H54 (cell line): ENCODE results near the gene TMEM94.
"Not testable (repeated sequence)": the region's sequence is repeated elsewhere in the genome, so short reads cannot be mapped to it uniquely, and the experiment has no call there.

Experiments
- DNase-seq: peaks from one replicate; pipeline ENCODE4 v3.0.0; 2011; ENCODE audit warnings: low spot score, mixed read lengths; ENCODE audit not compliant: insufficient read length
- FAIRE-seq: peaks from 3 replicates; lab custom pipeline; 2011; peaks lifted over from hg19 to GRCh38; lab: Jason Lieb, UNC
- POLR2A ChIP-seq: IDR thresholded peaks from 2 replicates; pipeline ENCODE4 v1.6.1; 2011; ENCODE audit warnings: low read depth, mild to moderate bottlenecking, low read length

TMEM94 gene

GRCh38 chr17:75433218-75433783 lies 23.1 kb upstream of the TMEM94 start:
- no peak for DNase-seq

GRCh38 chr17:75434433-75434832 lies 22.0 kb upstream of the TMEM94 start:
- FAIRE-seq, DNase-seq: not testable (repeated sequence)

More at GRCh38 chr17:75433218-75433783, 23.1 kb upstream of the TMEM94 start:
- no peak for TF ChIP-seq POLR2A
- no peak for FAIRE-seq

- FAIRE-seq, DNase-seq: not testable (repeated sequence)
These were observed 19.0 kb upstream of the TMEM94 start for GRCh38 chr17:75437404-75437803.

- DNase-seq (no peak), FAIRE-seq (no peak)
- TF ChIP-seq POLR2A = no peak
These were observed 17.1 kb upstream of the TMEM94 start for GRCh38 chr17:75439287-75439686.

- no peak for TF ChIP-seq POLR2A
- DNase-seq (no peak), FAIRE-seq (no peak)
These were observed 15.5 kb upstream of the TMEM94 start for GRCh38 chr17:75440738-75441448.

GRCh38 chr17:75442168-75443103 lies 14.0 kb upstream of the TMEM94 start:
- DNase-seq = no peak
- FAIRE-seq = no peak
- no peak for TF ChIP-seq POLR2A

GRCh38 chr17:75445296-75445695 lies 11.1 kb upstream of the TMEM94 start:
- no peak for TF ChIP-seq POLR2A
- no peak for FAIRE-seq
- no peak for DNase-seq

- not testable (repeated sequence) for DNase-seq, FAIRE-seq
These were observed 10.5 kb upstream of the TMEM94 start for GRCh38 chr17:75445896-75446295.

- DNase-seq = no peak
These were observed 8.2 kb upstream of the TMEM94 start for GRCh38 chr17:75447951-75448856.

GRCh38 chr17:75450270-75450669 lies 6.2 kb upstream of the TMEM94 start:
- no peak for DNase-seq
- FAIRE-seq = no peak
- no peak for TF ChIP-seq POLR2A

More at GRCh38 chr17:75447951-75448856, 8.2 kb upstream of the TMEM94 start:
- TF ChIP-seq POLR2A = no peak
- no peak for FAIRE-seq

GRCh38 chr17:75454193-75454592 lies 2.2 kb upstream of the TMEM94 start:
- no peak for TF ChIP-seq POLR2A
- DNase-seq (no peak), FAIRE-seq (no peak)

GRCh38 chr17:75454672-75455071 lies 1.8 kb upstream of the TMEM94 start:
- not testable (repeated sequence) for FAIRE-seq, DNase-seq

- FAIRE-seq (no peak), DNase-seq (no peak)
- no peak for TF ChIP-seq POLR2A
These were observed 407 bp upstream of the TMEM94 start for GRCh38 chr17:75456039-75456416.
